PC-9 (cell line): ENCODE data around the gene TNFRSF1B.

Experiments used
- CTCF ChIP-seq: fragments of 200-600 bp; sonication (generic); conservative IDR thresholded peaks from 2 replicates; pipeline ENCODE4 v1.6.1; 2017; ENCODE audit warnings: mixed run types, antibody characterized with exemption, mild to moderate bottlenecking, moderate library complexity
- EZH2 ChIP-seq: fragments of 200-600 bp; sonication (generic); IDR thresholded peaks from 2 replicates; pipeline ENCODE4 v1.8.0; 2017; ENCODE audit warnings: antibody characterized with exemption, low read depth

- TF ChIP-seq CTCF (no peak), EZH2 (no peak)
These were observed 26.2 kb upstream of the TNFRSF1B start for GRCh38 chr1:12140515-12141162.
